OCI-LY7 (cell line): ENCODE results near the gene CCDC33. TPM values are rescaled to one million over a fixed set of nuclear protein-coding genes. Genes with fewer than 3 reads are reported as not detected.

ENCODE experiments used
- BruUV-seq: library from RNA; stranded (reverse); fragments of 400-500 nt; replicated peaks from 2 replicates; lab custom pipeline; 2021; lab: Mats Ljungman, UMichigan
- CTCF ChIA-PET: fragments of 300-600 bp; sonication (Branson Sonifier 250); formaldehyde crosslinking; loops from one replicate; lab custom pipeline; 2022; ENCODE audit warnings: antibody characterized with exemption; ENCODE audit not compliant: unreplicated experiment; lab: Charles Lee
- POLR2A ChIA-PET: fragments of 300-600 bp; sonication (Branson Sonifier 250); formaldehyde crosslinking; loops from one replicate; lab custom pipeline; 2022; ENCODE audit warnings: antibody characterized with exemption; lab: Charles Lee
- DNase-seq: peaks from one replicate; pipeline ENCODE4 v3.0.0-alpha.2; 2015; ENCODE audit warnings: low spot score
- H2AFZ ChIP-seq: fragments of 200-600 bp; sonication (generic), shearing (Covaris generic); 2 replicates; pipeline ENCODE4 v1.6.1; 2014; ENCODE audit warnings: mild to moderate bottlenecking, antibody characterized with exemption, low read length, moderate library complexity
- H3K27ac ChIP-seq: fragments of 200-600 bp; sonication (generic); 2 replicates; pipeline ENCODE4 v1.5.1; 2014; ENCODE audit warnings: mixed run types, low read depth, mild to moderate bottlenecking, moderate library complexity, low read length, inconsistent platforms; ENCODE audit not compliant: poor library complexity, severe bottlenecking
- H3K36me3 ChIP-seq: fragments of 200-600 bp; sonication (generic); 2 replicates; pipeline ENCODE4 v1.6.1; 2014; ENCODE audit warnings: mild to moderate bottlenecking, antibody characterized with exemption, low read length, moderate library complexity, mixed read lengths; ENCODE audit not compliant: insufficient read depth
- H3K4me1 ChIP-seq: fragments of 200-600 bp; sonication (generic); 2 replicates; pipeline ENCODE4 v1.5.1; 2014; ENCODE audit warnings: mild to moderate bottlenecking, low read length; ENCODE audit not compliant: insufficient read depth, poor library complexity, severe bottlenecking
- H3K4me2 ChIP-seq: fragments of 200-600 bp; sonication (generic); 2 replicates; pipeline ENCODE4 v1.6.1; 2014; ENCODE audit warnings: mild to moderate bottlenecking, low read length
- H3K4me3 ChIP-seq: fragments of 200-600 bp; sonication (generic); 2 replicates; pipeline ENCODE4 v1.5.1; 2014; ENCODE audit warnings: mild to moderate bottlenecking, low read depth, low read length; ENCODE audit not compliant: poor library complexity, severe bottlenecking
- H3K79me2 ChIP-seq: fragments of 200-600 bp; sonication (generic); 2 replicates; pipeline ENCODE4 v1.6.1; 2016; ENCODE audit warnings: low read depth, mild to moderate bottlenecking, low read length, moderate library complexity, mixed read lengths; ENCODE audit not compliant: insufficient read depth
- H3K9me2 ChIP-seq: fragments of 200-600 bp; sonication (generic); 2 replicates; pipeline ENCODE4 v1.6.1; 2016; ENCODE audit warnings: mild to moderate bottlenecking, low read length, mixed read lengths; ENCODE audit not compliant: insufficient read depth
- H3K9me3 ChIP-seq: fragments of 200-600 bp; sonication (generic); 2 replicates; pipeline ENCODE4 v1.6.1; 2014; ENCODE audit warnings: mild to moderate bottlenecking, mixed run types, low read length, mixed read lengths
- H4K20me1 ChIP-seq: fragments of 200-600 bp; sonication (generic); 2 replicates; pipeline ENCODE4 v1.6.1; 2014; ENCODE audit warnings: mild to moderate bottlenecking, antibody characterized with exemption, low read length, moderate library complexity, mixed read lengths; ENCODE audit not compliant: insufficient read depth
- EZH2phosphoT487 ChIP-seq: fragments of 200-600 bp; sonication (generic); IDR thresholded peaks from 2 replicates; pipeline ENCODE4 v1.6.1; 2018; ENCODE audit warnings: low read depth, borderline replicate concordance, mild to moderate bottlenecking, mixed run types, antibody characterized with exemption, low read length, moderate library complexity, mixed read lengths
- intact Hi-C: fragments of 100-400 bp; cut with micrococcal nuclease; formaldehyde crosslinking; loops from one replicate; pipeline ENCODE4 v1.10.0; 2022; ENCODE audit not compliant: unreplicated experiment
- total RNA-seq, 2 experiments: library from RNA; depleted of rRNA in 1 of 2; stranded (reverse); fragments of >200 nt in 1 of 2; shearing (Covaris generic) in 1 of 2; gene quantifications; 2 replicates each; pipeline ENCODE4 v1.2.3, GENCODE V29; 2014 to 2022
- TF ChIP-seq, protein P1 (sequence below): fragments of 200-600 bp; sonication (generic); conservative IDR thresholded peaks from 2 replicates; pipeline ENCODE4 v1.5.1; 2014; ENCODE audit warnings: mild to moderate bottlenecking, antibody characterized with exemption, low read length, moderate library complexity, mixed read lengths

CCDC33 gene
- total RNA-seq, 2 experiments from 2014 or later = not detected

DNA sequence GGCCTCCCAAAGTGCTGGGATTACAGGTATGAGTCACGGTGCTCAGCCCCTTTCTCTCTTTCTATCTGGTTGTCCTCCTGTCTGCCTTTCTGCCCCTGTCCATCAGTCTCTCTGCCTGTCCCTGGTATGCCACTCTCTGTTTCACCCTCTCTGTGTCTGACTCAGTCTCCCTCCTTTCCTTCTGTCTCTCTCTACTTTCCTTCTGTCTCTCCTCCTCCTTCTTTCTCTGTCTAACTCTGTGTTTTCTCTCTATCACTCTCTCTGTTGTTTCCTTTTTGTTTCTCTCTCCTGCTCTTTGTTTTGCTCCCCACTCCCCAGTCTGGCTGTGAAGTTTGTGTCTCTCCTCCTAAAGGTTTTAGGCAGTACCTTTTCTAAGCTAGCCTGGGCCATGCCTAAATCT lies 24.5 kb upstream of the CCDC33 start:
- intact Hi-C loops = no loop called here
- H3K36me3 ChIP-seq = no peaks in the 10 kb centered on the region
- no peak overlapping the region for H3K4me2 ChIP-seq
- H3K4me3 ChIP-seq = no peak overlapping the region
- POLR2A ChIA-PET = no interaction called here
- no peak for TF ChIP-seq EZH2phosphoT487
- no TSS peak for BruUV-seq
- no peaks in the 10 kb centered on the region for H3K9me2 ChIP-seq
- CTCF ChIA-PET = no interaction called here
- no peaks in the 10 kb centered on the region for H3K79me2 ChIP-seq
- H4K20me1 ChIP-seq = no peaks in the 10 kb centered on the region
- no peak for DNase-seq
- H2AFZ ChIP-seq = no peak overlapping the region
- no peak overlapping the region for H3K27ac ChIP-seq
- H3K4me1 ChIP-seq = no peaks in the 10 kb centered on the region
- no peaks in the 10 kb centered on the region for H3K9me3 ChIP-seq

DNA sequence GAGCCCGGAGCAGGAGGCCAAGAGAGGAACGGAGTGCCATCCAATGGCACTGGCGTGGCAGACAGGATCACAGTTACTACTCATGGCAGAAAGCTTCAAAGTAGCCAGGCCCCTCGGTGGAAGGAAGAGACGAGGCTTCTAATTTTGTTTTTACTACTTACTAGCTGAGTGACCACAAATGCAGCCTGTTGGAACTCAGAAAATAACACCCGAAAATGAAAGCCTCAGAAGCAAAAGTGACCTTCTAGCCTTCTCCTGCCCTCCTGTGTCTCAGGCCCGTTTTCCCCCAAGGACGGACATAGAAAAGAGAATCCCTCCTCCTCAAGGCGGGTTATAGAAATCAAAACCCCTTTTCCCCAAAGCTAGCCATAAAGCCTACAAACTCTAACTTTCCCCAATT lies 23.6 kb upstream of the CCDC33 start:
- Histone ChIP-seq H3K4me2 (no peak overlapping the region), H3K4me1 (no peaks in the 10 kb centered on the region), H3K9me3 (no peaks in the 10 kb centered on the region), H3K4me3 (no peak overlapping the region), H3K9me2 (no peaks in the 10 kb centered on the region), H3K79me2 (no peaks in the 10 kb centered on the region), H3K36me3 (no peaks in the 10 kb centered on the region), H2AFZ (no peak overlapping the region), H4K20me1 (no peaks in the 10 kb centered on the region), H3K27ac (no peak overlapping the region)
- no TSS peak for BruUV-seq
- DNase-seq = no peak
- TF ChIP-seq, protein P1, sequence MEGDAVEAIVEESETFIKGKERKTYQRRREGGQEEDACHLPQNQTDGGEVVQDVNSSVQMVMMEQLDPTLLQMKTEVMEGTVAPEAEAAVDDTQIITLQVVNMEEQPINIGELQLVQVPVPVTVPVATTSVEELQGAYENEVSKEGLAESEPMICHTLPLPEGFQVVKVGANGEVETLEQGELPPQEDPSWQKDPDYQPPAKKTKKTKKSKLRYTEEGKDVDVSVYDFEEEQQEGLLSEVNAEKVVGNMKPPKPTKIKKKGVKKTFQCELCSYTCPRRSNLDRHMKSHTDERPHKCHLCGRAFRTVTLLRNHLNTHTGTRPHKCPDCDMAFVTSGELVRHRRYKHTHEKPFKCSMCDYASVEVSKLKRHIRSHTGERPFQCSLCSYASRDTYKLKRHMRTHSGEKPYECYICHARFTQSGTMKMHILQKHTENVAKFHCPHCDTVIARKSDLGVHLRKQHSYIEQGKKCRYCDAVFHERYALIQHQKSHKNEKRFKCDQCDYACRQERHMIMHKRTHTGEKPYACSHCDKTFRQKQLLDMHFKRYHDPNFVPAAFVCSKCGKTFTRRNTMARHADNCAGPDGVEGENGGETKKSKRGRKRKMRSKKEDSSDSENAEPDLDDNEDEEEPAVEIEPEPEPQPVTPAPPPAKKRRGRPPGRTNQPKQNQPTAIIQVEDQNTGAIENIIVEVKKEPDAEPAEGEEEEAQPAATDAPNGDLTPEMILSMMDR = no peak
- TF ChIP-seq EZH2phosphoT487 = no peak
- ChIA-PET POLR2A (no interaction called here), CTCF (no interaction called here)
- intact Hi-C loops = no loop called here

DNA sequence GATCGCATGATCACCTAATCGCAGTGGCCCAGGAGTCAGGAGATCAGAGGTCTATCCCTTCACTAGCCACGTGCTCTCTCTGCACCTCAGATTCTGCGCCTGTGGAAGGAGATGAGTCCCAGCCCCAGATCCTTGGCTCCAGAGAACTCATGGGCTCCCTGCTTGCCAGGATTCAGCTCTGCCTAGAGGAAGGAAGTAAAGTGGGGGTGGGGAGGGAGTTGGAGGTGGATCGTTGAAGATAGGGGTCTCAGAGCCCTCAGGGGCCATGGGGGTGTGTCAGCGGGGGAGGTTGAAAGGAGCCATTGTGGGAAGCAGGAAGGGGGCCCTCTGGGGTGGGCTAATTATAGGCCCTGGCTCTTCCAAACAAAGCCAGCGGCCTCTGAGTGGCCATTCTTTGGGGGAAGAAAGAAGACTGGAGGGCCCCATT lies 22.3 kb upstream of the CCDC33 start:
- H3K36me3 ChIP-seq = no peaks in the 10 kb centered on the region
- no peaks in the 10 kb centered on the region for H3K79me2 ChIP-seq
- H3K4me2 ChIP-seq = no peak overlapping the region
- H2AFZ ChIP-seq = no peak overlapping the region
- DNase-seq = no peak
- ChIA-PET CTCF (no interaction called here), POLR2A (no interaction called here)
- BruUV-seq = no TSS peak
- H4K20me1 ChIP-seq = no peaks in the 10 kb centered on the region
- H3K4me3 ChIP-seq = no peak overlapping the region
- H3K4me1 ChIP-seq = no peaks in the 10 kb centered on the region
- intact Hi-C loops = no loop called here
- no peaks in the 10 kb centered on the region for H3K9me2 ChIP-seq
- H3K9me3 ChIP-seq = no peaks in the 10 kb centered on the region
- no peak for TF ChIP-seq EZH2phosphoT487
- TF ChIP-seq, protein P1 = no peak
- no peak overlapping the region for H3K27ac ChIP-seq
